Cardiac fibroblast (primary cell): Measurements from ENCODE around the gene KIR3DL3.
"Not testable (repeated sequence)": the region's sequence is repeated elsewhere in the genome, so short reads cannot be mapped to it uniquely, and the experiment has no call there.

Experiments
- DNase-seq, 2 donors: peaks; one replicate each; pipeline versions ENCODE4 v3.0.0 to v3.0.0-alpha.2; 2010; ENCODE audit warnings: low read depth in 2 of 2
- H3K4me3 ChIP-seq, 2 donors: replicated peaks in 1 of 2; 1 replicate in 1 of 2; 2 replicates in 1 of 2; pipeline ENCODE4 v1.5.1; 2011; ENCODE audit warnings: low read depth in 2 of 2, low read length in 2 of 2, mild to moderate bottlenecking in 2 of 2, moderate library complexity in 1 of 2
- TF ChIP-seq, protein P1 (sequence below): IDR thresholded peaks from one replicate; pipeline ENCODE4 v1.5.1; 2011; ENCODE audit warnings: low read depth, mild to moderate bottlenecking, low read length, inconsistent platforms

The KIR3DL3 gene

DNA sequence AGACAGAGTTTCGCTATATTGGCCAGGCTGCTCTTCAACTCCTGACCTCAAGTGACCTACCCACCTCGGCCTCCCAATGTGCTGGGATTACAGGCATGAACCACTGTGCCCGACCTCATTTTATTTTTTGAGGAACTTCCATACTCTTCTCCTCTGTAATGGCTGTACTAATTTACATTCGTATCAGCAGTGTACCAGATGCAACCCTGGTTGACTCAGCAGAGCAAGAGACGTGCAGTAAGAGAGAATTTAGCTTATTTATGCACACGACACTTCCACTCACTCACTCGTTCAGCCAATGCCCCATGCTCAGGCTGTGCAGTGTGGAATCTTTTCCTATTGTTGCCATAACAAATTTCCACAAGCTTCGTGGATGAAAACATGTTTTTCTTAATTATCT is 6.9 kb downstream of the KIR3DL3 start:
- no peak overlapping the region for H3K4me3 ChIP-seq
- TF ChIP-seq, protein P1, sequence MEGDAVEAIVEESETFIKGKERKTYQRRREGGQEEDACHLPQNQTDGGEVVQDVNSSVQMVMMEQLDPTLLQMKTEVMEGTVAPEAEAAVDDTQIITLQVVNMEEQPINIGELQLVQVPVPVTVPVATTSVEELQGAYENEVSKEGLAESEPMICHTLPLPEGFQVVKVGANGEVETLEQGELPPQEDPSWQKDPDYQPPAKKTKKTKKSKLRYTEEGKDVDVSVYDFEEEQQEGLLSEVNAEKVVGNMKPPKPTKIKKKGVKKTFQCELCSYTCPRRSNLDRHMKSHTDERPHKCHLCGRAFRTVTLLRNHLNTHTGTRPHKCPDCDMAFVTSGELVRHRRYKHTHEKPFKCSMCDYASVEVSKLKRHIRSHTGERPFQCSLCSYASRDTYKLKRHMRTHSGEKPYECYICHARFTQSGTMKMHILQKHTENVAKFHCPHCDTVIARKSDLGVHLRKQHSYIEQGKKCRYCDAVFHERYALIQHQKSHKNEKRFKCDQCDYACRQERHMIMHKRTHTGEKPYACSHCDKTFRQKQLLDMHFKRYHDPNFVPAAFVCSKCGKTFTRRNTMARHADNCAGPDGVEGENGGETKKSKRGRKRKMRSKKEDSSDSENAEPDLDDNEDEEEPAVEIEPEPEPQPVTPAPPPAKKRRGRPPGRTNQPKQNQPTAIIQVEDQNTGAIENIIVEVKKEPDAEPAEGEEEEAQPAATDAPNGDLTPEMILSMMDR, result no peak
- no peak for DNase-seq

DNA sequence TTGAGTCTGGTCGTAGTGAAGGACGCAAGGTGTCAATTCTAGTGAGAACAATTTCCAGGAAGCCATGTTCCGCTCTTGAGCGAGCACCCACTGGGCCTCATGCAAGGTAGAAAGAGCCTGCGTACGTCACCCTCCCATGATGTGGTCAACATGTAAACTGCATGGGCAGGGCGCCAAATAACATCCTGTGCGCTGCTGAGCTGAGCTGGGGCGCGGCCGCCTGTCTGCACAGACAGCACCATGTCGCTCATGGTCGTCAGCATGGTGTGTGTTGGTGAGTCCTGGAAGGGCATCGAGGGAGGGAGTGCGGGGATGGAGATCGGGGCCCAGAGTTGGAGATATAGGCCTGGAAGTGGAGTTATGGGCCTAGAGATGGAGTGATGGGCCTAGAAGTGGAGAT is 14.1 kb downstream of the KIR3DL3 start, which contains the start of gene KIR2DL3:
TSS of gene KIR2DL3 (plus strand) at position 208 of the 400 bp plus-strand sequence. CDS start at position 241, 33 bp downstream.
- not testable (repeated sequence) for H3K4me3 ChIP-seq, DNase-seq

DNA sequence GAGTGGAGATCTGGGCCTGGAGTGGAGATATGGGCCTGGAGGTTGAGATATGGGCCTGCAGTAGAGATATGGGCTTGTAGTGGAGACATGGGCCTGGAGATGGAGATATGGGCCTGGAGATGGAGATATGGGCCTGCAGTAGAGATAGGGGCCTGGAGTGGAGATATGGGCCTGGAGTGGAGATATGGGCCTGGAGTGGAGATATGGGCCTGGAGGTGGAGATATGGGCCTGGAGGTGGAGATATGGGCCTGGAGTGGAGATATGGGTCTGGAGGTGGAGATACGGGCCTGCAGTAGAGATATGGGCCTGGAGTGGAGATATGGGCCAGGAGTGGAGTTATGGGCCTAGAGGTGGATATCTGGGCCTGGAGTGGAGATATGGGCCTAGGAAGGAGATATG is 14.5 kb downstream of the KIR3DL3 start:
- TF ChIP-seq, protein P1, result no peak
- no peak for DNase-seq
- no peak overlapping the region for H3K4me3 ChIP-seq

DNA sequence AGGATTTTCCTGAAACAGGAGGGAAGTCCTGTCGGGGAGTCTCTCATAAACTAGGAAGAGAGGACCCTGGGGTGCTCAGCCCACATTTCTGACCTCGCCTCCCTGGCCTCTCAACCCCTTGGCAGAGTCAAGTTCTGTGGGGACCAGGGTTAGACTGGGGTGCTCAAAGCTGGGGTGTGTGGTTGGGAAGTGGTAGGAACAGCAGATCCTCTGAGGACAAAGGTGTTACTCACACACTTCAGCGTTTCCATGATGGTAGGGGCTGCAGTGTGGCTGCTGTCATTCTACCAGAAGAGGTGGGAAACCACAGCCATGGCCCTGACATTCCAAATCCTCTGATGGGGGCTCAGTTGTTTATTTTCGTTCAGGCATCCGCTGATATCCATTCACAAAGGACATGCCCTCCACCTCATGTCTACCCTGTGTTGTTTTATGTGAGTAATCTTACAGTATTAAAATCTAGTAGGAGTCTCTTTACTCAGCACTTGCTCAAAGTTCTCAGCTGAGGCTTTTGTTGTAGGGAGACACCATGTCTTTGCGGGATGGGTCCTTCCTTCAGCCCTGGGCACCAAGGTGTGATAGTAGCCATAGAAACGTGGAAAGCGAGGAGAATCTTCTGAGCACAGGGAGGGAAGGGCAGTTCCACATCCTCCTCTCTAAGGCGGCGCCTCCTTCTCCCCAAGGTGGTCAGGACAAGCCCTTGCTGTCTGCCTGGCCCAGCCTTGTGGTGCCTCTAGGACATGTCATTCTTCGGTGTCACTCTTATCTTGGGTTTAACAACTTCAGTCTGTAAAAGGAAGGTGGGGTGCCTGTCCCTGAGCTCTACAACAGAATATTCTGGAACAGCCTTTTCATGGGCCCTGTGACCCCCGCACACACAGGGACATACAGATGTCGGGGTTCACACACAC is 15.6 kb downstream of the KIR3DL3 start:
- DNase-seq, result no peak
- TF ChIP-seq, protein P1, result no peak
- H3K4me3 ChIP-seq, result no peak overlapping the region

DNA sequence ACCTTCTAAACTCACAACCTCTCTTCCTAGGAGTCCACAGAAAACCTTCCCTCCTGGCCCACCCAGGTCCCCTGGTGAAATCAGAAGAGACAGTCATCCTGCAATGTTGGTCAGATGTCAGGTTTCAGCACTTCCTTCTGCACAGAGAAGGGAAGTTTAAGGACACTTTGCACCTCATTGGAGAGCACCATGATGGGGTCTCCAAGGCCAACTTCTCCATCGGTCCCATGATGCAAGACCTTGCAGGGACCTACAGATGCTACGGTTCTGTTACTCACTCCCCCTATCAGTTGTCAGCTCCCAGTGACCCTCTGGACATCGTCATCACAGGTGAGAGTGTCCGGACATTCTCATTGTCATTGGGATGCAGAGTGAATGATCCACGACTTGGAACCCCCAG is 17.7 kb downstream of the KIR3DL3 start:
- not testable (repeated sequence) for H3K4me3 ChIP-seq, DNase-seq

DNA sequence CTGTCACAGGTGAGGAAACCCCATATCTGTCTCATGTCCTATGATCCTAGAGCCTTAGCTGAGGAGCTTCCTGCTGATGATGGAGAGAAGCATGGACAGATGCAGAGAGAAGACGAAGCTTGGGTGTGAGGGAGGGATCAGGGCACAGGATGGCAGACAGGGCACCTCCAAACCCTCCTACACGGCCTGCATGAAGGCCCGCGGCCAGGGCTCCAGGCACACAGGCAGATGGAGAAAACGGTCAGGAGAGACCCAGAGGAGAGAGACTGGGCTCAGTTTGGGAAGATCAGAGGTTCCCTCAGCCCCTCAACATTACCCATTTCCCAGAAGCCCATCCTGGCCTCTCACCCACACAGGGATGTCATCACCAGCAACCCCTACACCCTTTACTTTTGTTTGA is 19.8 kb downstream of the KIR3DL3 start:
- DNase-seq, H3K4me3 ChIP-seq: not testable (repeated sequence)

DNA sequence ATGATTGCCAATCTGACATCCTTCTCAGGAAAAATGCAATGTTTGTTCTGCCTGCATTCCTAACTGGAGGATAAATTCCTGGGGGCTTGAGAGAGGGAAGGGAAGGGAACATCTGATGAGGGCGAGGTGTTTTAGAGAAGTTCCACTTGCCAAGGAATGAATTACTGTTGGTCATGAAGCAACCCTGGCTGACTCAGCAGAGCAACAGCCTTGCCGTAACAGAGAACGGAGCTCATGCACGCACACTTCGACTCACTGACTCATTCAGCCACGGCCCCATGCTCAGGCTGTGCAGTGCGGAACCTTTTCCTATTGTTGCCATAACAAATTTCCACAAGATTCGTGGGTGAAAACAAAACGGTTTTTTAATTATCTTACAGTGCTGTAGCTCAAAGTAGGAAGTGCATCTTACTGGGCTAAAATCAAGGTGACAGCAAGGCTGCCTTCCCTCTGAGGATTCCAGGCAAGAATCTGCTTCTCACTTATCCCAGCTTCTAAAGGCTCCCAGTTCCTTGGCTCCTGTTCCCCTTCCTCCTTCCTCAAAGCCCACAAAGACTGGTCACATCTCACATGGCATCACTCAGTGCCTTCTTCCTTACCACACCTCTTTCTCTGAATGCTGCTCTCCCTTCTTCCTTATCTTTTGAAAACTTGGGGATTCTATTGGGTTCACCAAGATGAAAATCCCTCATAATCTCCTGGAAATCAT is 23.5 kb downstream of the KIR3DL3 start:
- DNase-seq, H3K4me3 ChIP-seq: not testable (repeated sequence)

DNA sequence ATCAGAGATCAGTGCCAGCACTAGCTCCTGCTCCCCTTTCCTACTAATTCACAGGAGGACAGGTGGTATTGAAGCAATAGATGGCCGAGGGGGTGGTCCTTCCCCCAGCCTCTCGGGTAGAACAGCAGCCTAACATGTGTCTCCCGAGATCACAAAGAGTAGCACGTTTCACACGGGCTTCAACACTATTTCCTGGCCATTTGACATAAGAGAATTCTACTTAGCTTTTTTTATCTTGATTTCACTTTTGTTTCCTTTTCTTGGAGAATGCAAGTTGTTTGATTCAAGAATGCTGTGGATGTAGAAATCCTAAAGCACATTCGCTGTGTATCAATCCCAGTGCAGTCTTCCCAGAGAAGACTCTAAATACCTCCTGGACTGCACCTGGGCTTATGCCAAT is 26.0 kb downstream of the KIR3DL3 start:
- DNase-seq, H3K4me3 ChIP-seq: not testable (repeated sequence)

DNA sequence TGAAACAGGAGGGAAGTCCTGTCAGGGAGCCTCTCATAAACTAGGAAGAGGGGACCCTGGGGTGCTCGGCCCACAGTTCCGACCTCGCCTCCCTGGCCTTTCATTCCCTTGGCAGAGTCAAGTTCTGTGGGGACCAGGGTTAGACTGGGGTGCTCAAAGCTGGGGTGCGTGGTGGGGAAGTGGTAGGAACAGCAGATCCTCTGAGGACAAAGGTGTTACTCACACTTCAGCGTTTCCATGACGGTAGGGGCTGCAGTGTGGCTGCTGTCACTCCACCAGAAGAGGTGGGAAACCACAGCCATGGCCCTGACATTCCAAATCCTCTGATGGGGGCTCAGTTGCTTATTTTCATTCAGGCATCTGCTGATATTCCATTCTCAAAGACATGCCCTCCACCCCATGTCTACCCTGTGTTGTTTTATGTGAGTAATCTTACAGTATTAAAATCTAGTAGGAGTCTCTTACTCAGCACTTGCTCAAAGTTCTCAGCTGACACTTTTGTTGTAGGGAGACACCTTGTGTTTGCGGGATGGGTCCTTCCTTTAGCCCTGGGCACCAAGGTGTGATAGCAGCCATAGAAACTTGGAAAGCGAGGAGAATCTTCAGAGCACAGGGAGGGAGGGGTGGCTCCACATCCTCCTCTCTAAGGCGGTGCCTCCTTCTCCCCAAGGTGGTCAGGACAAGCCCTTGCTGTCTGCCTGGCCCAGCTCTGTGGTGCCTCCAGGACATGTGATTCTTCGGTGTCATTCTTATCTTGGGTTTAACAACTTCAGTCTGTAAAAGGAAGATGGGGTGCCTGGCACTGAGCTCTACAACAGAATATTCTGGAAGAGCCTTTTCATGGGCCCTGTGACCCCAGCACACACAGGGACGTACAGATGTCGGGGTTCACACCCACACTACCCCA is 32.2 kb downstream of the KIR3DL3 start:
- not testable (repeated sequence) for H3K4me3 ChIP-seq, DNase-seq

DNA sequence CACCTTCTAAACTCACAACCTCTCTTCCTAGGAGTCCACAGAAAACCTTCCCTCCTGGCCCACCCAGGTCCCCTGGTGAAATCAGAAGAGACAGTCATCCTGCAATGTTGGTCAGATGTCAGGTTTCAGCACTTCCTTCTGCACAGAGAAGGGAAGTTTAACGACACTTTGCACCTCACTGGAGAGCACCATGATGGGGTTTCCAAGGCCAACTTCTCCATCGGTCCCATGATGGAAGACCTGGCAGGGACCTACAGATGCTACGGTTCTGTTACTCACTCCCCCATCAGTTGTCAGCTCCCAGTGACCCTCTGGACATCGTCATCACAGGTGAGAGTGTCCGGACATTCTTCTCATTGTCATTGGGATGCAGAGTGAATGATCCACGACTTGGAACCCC is 34.3 kb downstream of the KIR3DL3 start:
- not testable (repeated sequence) for H3K4me3 ChIP-seq, DNase-seq

DNA sequence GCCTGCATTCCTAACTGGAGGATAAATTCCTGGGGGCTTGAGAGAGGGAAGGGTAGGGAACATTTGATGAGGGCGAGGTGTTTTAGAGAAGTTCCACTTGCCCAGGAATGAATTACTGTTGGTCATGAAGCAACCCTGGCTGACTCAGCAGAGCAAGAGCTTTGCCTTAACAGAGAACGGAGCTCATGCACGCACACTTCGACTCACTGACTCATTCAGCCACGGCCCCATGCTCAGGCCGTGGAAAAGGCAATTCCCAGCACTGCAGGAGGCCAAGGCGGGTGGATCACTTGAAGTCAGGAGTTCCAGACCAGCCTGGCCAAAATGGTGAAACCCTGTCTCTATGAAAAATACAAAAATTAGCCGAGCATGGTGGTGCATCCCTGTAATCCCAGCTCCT is 40.0 kb downstream of the KIR3DL3 start:
- not testable (repeated sequence) for H3K4me3 ChIP-seq
- DNase-seq, result peak in 1 of 2 donors; percentile 1

DNA sequence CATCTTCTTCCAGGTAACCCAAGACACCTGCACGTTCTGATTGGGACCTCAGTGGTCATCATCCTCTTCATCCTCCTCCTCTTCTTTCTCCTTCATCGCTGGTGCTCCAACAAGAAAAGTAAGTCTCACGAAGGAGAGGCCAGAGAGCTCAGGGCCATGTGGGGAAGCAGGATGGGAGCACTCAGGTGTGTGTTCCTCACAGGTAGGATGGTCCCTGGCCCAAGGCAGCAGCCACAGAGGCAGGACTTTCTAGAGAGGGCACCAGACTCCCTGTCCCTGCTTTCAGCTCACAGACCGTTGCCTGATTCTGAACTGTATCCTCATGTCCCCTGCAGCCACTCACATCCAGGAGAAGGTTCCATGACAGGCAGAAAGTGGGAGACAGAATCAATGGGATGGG is 42.2 kb downstream of the KIR3DL3 start:
- DNase-seq, H3K4me3 ChIP-seq: not testable (repeated sequence)

DNA sequence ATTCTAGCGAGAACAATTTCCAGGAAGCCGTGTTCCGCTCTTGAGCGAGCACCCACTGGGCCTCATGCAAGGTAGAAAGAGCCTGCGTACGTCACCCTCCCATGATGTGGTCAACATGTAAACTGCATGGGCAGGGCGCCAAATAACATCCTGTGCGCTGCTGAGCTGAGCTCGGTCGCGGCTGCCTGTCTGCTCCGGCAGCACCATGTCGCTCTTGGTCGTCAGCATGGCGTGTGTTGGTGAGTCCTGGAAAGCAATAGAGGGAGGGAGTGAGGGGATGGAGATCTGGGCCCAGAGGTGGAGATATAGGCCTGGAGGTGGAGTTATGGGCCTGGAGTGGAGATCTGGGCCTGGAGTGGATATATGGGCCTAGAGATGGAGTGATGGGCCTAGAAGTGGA is 45.4 kb downstream of the KIR3DL3 start, which contains the start of gene KIR2DL1:
TSS of gene KIR2DL1 (plus strand) at position 148 of the 400 bp plus-strand sequence. CDS start at position 206, 58 bp downstream.
- H3K4me3 ChIP-seq, DNase-seq: not testable (repeated sequence)

DNA sequence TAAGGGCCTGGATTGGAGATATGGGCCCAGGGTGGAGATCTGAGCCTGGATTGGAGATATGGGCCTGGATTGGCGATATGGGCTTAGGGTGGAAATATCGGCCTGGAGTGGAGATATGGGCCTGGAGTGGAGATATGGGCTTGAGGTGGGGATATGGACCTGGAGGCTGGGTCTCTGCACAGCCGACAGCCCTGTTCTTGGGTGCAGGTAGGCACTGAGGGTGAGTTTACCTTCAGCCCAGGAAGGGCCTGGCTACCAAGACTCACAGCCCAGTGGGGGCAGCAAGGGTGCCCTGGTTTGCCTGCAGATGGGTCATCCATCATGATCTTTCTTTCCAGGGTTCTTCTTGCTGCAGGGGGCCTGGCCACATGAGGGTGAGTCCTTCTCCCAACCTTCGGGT is 46.3 kb downstream of the KIR3DL3 start:
- H3K4me3 ChIP-seq, DNase-seq: not testable (repeated sequence)
